Right renal pelvis (tissue), 4 donors: ENCODE measurements around the gene ZNF473. TPM values are rescaled to one million over a fixed set of nuclear protein-coding genes. Genes with fewer than 3 reads are reported as not detected.

Experiments
- DNase-seq, 4 donors: peaks; one replicate each; pipeline ENCODE4 v3.0.0-alpha.2; 2013; ENCODE audit warnings: low read depth in 4 of 4, low spot score in 3 of 4, missing footprints in 1 of 4
- polyA plus RNA-seq, 4 donors: library from polyadenylated mRNA; unstranded; fragments of 120-200 nt; gene quantifications; one replicate each; pipeline ENCODE4 v1.2.1, GENCODE V29; 2013; ENCODE audit not compliant: insufficient read length in 4 of 4

The ZNF473 gene
- polyA plus RNA-seq, 4 donors = 13.4 to 16.1 (median 15.7) TPM

- no peak for DNase-seq
Measured at GRCh38 chr19:50002386-50002960, 23.3 kb upstream of the ZNF473 start.

DNA sequence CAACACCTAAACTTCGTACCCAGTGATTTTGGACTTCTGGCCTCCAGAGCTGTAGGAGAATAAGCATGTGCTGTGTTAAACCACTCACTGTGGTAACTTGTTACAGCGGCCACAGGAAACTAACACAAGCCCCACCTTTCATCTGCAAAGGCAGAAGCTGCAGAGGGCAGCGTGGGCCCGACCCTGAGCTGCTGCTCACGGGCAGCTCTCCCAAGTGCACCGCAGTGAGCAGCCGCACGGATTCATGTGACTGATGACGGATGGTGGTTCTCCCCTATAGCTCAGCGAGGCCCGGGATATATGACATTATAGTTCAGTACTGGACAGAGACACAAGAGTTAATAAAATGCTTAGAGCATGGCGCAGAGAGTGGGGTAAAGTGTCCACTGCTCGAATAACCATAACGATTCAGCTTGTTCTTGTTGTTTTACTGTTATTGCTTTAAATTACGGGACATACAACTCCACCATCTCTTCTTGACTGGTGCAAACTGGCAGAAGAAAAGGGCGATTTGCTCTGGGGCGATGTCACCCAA is 22.5 kb upstream of the ZNF473 start:
- no peak for DNase-seq

DNA sequence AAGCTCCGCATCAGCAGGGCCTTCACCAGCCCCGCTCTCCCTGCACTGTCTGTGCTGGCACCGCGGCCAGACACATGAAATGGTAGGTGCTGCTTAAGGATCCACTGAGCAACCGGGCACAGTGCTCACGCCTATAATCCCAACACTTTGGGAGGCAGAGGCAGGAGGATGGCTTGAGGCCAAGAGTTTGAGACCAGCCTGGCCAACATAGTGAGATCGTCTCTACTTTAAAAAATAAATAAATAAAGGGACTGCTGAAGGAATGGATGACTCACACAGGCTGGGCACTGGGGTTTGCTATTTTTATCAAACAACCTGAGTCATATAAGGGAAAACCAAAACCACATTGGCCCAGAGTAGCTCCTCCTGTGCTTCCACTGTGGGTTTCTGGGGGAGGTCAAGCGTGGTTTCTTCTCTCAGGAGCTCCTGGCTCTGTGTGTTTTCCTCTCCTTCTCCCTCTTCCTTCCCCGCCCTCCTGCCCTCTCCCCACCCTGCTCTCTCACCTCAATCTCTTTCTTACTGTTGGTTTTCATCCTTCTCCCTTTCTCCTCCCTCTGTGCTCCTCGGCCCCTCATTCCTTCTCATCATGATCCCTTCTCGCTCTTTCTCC is 21.9 kb upstream of the ZNF473 start:
- DNase-seq = no peak

GRCh38 chr19:50005428-50005827 is 20.4 kb upstream of the ZNF473 start:
- DNase-seq = no peak

DNA sequence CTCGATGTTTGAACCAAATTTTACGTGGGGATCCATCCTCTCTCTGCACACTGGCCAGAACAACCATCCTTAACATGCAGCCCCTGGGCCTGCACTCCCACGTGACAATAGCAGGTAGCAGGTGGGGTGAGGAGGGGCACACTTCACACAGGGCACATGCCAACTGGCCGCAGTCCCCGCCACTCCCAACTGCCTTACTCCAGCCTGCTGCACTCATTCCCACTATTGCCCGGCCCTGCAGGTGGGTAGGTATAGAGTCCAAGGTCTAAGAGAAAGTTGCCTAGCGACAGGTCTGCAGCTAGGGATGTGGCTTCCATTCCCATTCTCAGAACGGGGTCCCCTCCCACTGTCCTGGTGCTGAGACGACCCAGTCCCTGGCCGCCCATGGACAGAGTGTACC is 18.6 kb upstream of the ZNF473 start:
- DNase-seq = no peak

- DNase-seq = no peak
Measured at GRCh38 chr19:50007947-50008346, 17.9 kb upstream of the ZNF473 start.

DNA sequence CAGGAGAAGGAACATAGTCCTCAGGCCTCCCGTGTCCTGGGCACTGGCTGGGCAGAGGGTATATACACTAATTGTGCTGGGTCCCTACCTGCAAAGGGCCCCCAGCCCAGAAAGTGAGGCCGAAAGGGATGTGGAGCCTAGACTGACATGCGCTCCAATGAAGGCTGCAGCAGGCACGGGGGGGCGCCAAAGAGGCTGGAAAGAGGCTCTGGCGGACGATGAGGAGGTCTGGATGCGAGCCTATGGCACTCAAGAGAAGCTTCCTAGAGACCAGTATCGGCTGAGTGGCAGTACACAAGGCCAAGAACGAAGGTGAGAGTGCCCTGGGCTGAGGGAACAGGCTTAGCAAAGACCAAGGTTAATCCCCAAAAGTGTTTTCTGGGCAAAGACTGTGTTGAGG is 17.3 kb upstream of the ZNF473 start:
- DNase-seq = no peak

DNA sequence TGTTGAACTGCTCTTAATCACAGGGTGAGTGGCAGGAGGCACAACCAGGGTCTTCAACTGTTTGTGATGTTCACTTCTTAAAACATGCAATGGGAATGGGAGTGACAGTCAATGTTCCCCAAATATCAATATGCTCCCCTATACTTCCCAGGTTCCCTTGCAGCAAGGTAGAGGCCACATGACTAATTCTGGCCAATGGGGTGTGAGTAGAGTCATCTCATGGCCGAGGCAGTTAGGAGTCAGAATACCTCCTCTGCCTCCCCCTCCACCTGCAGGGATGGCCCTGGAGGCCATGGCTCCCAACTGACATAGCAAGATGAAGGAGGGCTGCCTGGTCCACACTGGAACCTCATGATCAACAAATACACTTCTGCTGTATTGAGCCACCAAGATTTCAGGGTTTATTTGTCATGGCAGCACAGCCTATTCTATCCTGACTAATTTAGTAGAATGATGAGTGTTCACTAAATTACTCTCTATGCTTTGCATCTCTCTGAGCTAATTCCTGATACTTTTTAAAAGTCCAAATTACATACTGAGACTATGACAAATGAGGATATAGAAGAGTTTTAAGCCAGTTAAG is 9.5 kb upstream of the ZNF473 start:
- no peak for DNase-seq

GRCh38 chr19:50020481-50020880 is 5.3 kb upstream of the ZNF473 start:
- no peak for DNase-seq

- no peak for DNase-seq
Measured at GRCh38 chr19:50022823-50023222, 3.0 kb upstream of the ZNF473 start.

GRCh38 chr19:50024719-50025021 is 1.1 kb upstream of the ZNF473 start:
- no peak for DNase-seq

DNA sequence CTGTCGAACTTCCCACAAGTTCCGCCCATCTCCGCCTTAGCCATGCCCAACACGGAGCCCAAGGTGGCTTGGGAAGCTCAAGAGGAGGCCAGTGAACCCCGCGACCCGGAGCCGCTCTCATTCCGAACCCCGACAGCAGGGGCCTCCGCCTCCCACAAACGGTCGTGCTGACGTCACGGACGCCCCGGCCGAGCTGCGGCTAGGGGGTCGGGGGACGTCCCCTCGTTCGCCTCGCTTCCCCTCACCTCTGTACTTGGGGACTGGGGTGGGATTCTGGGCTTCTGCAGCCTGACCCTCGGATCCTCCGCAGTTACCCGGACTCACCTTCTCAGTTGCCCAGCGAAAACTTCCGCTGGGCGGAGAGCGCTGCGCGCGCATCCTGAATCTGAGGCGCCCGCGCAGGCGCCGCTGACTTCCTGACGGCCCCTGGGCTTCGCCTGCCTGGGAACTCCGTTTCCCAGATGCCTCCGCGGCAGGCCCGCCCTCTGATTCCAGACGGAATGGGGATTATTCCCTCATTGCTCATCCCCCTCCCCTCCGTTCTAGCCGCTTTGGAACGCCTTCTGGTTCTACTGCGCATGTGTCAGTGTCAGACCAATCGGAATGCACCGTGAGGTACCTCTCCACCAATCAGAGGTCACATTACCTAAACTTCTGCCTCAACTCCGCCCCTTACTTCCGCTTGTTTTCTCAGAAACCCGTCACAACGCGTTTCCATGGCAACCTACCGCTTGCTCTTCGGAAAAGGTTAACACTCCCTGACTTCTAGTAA is 597 bp upstream of the ZNF473 start, which contains the start of gene VRK3:
Gene VRK3, minus strand, starts transcription at position 351 of the 772 bp plus-strand sequence. CDS start 9,210 bp downstream, outside the sequence.
- peak; percentile 98 to 100 (median 100) for DNase-seq

GRCh38 chr19:50026550-50026906 is 723 bp downstream of the ZNF473 start:
- DNase-seq = no peak

DNA sequence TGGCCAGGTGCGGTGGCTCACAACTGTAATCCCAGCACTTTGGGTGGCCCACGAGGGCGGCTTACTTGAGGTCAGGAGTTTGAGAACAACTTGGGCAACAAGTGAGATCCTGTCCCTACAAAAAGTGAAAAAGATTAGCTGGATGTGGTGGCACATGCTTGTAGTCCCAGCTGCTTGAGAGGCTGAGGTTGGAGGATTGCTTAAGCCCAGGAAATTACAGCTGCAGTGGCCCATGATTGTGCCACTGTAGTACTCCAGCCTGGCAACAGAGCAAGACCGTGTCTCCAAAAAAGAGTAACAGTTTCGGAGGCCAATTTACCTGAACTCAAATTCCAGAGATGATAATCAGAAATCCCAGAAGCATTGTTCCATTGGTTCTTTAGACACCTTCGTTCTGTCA is 4.4 kb downstream of the ZNF473 start:
- DNase-seq = no peak

- DNase-seq = no peak
Measured at GRCh38 chr19:50030937-50031336, 5.1 kb downstream of the ZNF473 start.

- no peak for DNase-seq
Measured at GRCh38 chr19:50036908-50037307, 11.1 kb downstream of the ZNF473 start.

- DNase-seq = no peak
Measured at GRCh38 chr19:50039968-50040367, 14.2 kb downstream of the ZNF473 start.

DNA sequence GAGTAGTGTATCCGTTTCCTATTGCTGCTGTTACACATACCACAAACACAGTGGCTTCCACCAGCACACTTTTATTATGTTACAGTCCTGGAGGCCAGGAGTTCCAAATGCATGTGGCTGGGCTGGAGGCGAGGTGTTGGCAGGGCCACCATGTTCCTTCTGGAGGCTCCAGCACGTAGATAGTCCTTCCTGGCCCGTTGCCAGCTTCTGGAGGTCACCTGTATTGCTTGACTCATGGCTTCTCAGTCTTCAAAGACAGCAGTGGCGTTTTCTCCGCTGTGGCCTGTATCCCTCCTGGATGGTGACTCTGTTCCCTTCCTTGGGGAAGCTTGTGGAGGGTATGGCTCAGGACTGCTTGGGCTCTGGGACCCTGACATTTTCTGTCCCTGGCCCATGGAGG is 15.2 kb downstream of the ZNF473 start:
- DNase-seq = no peak

- no peak for DNase-seq
Measured at GRCh38 chr19:50042363-50043024, 16.7 kb downstream of the ZNF473 start.

DNA sequence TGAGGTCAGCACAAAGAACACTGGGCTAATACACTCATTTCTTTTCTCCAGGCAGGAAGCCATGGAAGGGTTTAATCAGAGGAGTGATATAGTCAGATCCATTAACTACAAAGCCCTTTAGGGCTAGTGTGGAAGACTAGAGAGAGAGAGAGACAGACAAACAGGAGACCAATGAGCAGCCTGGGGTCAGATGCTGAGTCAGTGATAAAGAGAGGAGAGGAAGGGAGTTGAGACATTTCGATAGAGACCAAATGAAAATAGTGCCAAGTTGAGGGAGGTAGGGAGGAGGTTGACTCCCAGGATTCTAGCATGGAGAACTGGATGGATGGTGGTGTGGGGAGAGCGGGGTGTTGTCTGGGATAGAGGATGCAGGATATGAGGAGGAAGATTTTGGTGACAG is 18.2 kb downstream of the ZNF473 start:
- no peak for DNase-seq

DNA sequence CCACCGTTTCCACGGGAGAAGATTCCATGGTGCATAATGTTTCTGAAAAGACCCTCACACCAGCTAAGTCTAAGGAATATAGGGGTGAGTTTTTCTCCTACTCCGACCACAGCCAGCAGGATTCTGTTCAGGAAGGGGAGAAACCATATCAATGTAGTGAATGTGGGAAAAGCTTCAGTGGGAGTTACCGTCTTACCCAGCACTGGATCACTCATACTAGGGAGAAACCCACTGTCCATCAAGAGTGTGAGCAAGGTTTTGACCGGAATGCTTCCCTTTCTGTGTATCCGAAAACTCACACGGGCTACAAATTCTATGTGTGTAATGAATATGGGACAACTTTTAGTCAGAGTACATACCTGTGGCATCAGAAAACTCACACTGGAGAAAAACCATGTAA is 19.1 kb downstream of the ZNF473 start:
- no peak for DNase-seq
